WTC11 (cell line): ENCODE measurements around the gene FAM8A1. TPM values are rescaled to one million over a fixed set of nuclear protein-coding genes. Genes with fewer than 3 reads are reported as not detected.

Source experiments
- ATAC-seq: fragments of 200-7000 bp; cut with Tn5 transposase; 2 replicates; pipeline ENCODE4 v1.10.0; 2021; ENCODE audit warnings: mild to moderate bottlenecking, moderate library complexity
- CTCF ChIA-PET: fragments of 300-600 bp; sonication (Branson Sonifier 250); formaldehyde crosslinking; loops from one replicate; lab custom pipeline; 2021; ENCODE audit warnings: antibody characterized with exemption; lab: Charles Lee
- POLR2A ChIA-PET: fragments of 350-600 bp; sonication (Branson Sonifier 250); formaldehyde crosslinking; loops from one replicate; lab custom pipeline; 2021; ENCODE audit warnings: antibody characterized with exemption; lab: Charles Lee
- DNase-seq: peaks from one replicate; pipeline ENCODE4 v3.0.0; 2021; ENCODE audit warnings: low spot score
- H3K27ac Mint-ChIP-seq: 2 replicates; pipeline ENCODE4 v1.8.0; 2021; ENCODE audit warnings: mixed read lengths
- H3K27me3 Mint-ChIP-seq: 2 replicates; pipeline ENCODE4 v1.8.0; 2021; ENCODE audit warnings: low read depth, mild to moderate bottlenecking, moderate library complexity, mixed read lengths
- H3K36me3 Mint-ChIP-seq: 2 replicates; pipeline ENCODE4 v1.8.0; 2021; ENCODE audit warnings: mixed read lengths
- H3K4me1 Mint-ChIP-seq: 2 replicates; pipeline ENCODE4 v1.8.0; 2022; ENCODE audit warnings: mixed read lengths
- H3K4me3 Mint-ChIP-seq: 2 replicates; pipeline ENCODE4 v1.8.0; 2021; ENCODE audit warnings: mild to moderate bottlenecking, moderate library complexity, mixed read lengths
- H3K9me3 Mint-ChIP-seq: 2 replicates; pipeline ENCODE4 v1.8.0; 2021; ENCODE audit warnings: mixed read lengths
- CBFB ChIP-seq: sonication (generic); formaldehyde crosslinking; IDR thresholded peaks from 2 replicates; pipeline ENCODE4 v1.8.1; 2022; ENCODE audit warnings: mild to moderate bottlenecking, low read depth, missing genetic modification reagents
- CTCF ChIP-seq: fragments of 200-600 bp; IDR thresholded peaks from 2 replicates; pipeline ENCODE4 v1.8.0; 2022; ENCODE audit warnings: antibody characterized with exemption
- FOXJ3 ChIP-seq: sonication (generic); formaldehyde crosslinking; IDR thresholded peaks from 2 replicates; pipeline ENCODE4 v1.9.0; 2021; ENCODE audit warnings: missing genetic modification reagents, mild to moderate bottlenecking, borderline replicate concordance
- FOXK1 ChIP-seq: sonication (generic); formaldehyde crosslinking; IDR thresholded peaks from 2 replicates; pipeline ENCODE4 v1.8.0; 2022; ENCODE audit warnings: mild to moderate bottlenecking, moderate library complexity, missing genetic modification reagents
- HMGA2 ChIP-seq: fragments of 250-450 bp; sonication (Bioruptor Pico); IDR thresholded peaks from 2 replicates; pipeline ENCODE4 v1.4.0; 2021; ENCODE audit warnings: mild to moderate bottlenecking, moderate library complexity
- JUN ChIP-seq: sonication (generic); formaldehyde crosslinking; IDR thresholded peaks from 2 replicates; pipeline ENCODE4 v1.8.0; 2023; ENCODE audit warnings: mild to moderate bottlenecking, missing genetic modification reagents
- OVOL2 ChIP-seq: fragments of 250-450 bp; sonication (Bioruptor Pico); IDR thresholded peaks from 2 replicates; pipeline ENCODE4 v1.9.0; 2021; ENCODE audit warnings: mild to moderate bottlenecking, borderline replicate concordance
- PRRX2 ChIP-seq: fragments of 250-450 bp; sonication (Bioruptor Pico); IDR thresholded peaks from 2 replicates; pipeline ENCODE4 v1.8.0; 2021; ENCODE audit warnings: mild to moderate bottlenecking
- SMAD4 ChIP-seq: sonication (generic); formaldehyde crosslinking; IDR thresholded peaks from 2 replicates; pipeline ENCODE4 v1.8.0; 2022; ENCODE audit warnings: mild to moderate bottlenecking, missing genetic modification reagents
- SOX15 ChIP-seq: fragments of 250-450 bp; sonication (Bioruptor Pico); IDR thresholded peaks from 2 replicates; pipeline ENCODE4 v1.9.0; 2021; ENCODE audit warnings: mild to moderate bottlenecking
- TEAD1 ChIP-seq: sonication (generic); formaldehyde crosslinking; IDR thresholded peaks from 2 replicates; pipeline ENCODE4 v1.8.0; 2022; ENCODE audit warnings: mild to moderate bottlenecking, missing genetic modification reagents
- ZBTB43 ChIP-seq: sonication (generic); formaldehyde crosslinking; IDR thresholded peaks from 2 replicates; pipeline ENCODE4 v1.8.1; 2023; ENCODE audit warnings: mild to moderate bottlenecking, missing genetic modification reagents
- ZNF219 ChIP-seq: sonication (generic); formaldehyde crosslinking; IDR thresholded peaks from 2 replicates; pipeline ENCODE4 v1.8.0; 2023; ENCODE audit warnings: missing genetic modification reagents, mild to moderate bottlenecking, borderline replicate concordance
- ZNF263 ChIP-seq: sonication (generic); formaldehyde crosslinking; IDR thresholded peaks from 2 replicates; pipeline ENCODE4 v1.8.1; 2022; ENCODE audit warnings: low read depth, mild to moderate bottlenecking, moderate library complexity, missing genetic modification reagents
- ZNF425 ChIP-seq: fragments of 250-450 bp; sonication (Bioruptor Pico); conservative IDR thresholded peaks from 2 replicates; pipeline ENCODE4 v1.9.0; 2021; ENCODE audit warnings: mild to moderate bottlenecking
- total RNA-seq: library from RNA; stranded (reverse); gene quantifications from 3 replicates; pipeline ENCODE4 v1.2.3, GENCODE V29; 2021

FAM8A1 gene
- total RNA-seq, 1 experiment from 2014 or later, result 10.3 TPM

- no peak for TF ChIP-seq ZNF263 (CRISPR knock-in tag)
- no peak for TF ChIP-seq FOXJ3 (CRISPR knock-in tag)
Observed at GRCh38 chr6:17562636-17563035, 37.5 kb upstream of the FAM8A1 start (continued).

- TF ChIP-seq ZBTB43 (CRISPR knock-in tag) (no peak), FOXK1 (CRISPR knock-in tag) (no peak), FOXJ3 (CRISPR knock-in tag) (no peak), OVOL2 (CRISPR knock-in tag) (no peak), CTCF (no peak), JUN (CRISPR knock-in tag) (no peak)
- peaks cover 68% of the 10 kb centered on the region for H3K9me3 Mint-ChIP-seq
- no peaks in the 10 kb centered on the region for H3K27me3 Mint-ChIP-seq
- peaks cover 64% of the 10 kb centered on the region for H3K36me3 Mint-ChIP-seq
- POLR2A ChIA-PET, result no interaction called here
- no peak overlapping the region for H3K27ac Mint-ChIP-seq
- H3K4me1 Mint-ChIP-seq, result no peaks in the 10 kb centered on the region
- DNase-seq (no peak), ATAC-seq (no peak)
- H3K4me3 Mint-ChIP-seq, result no peak overlapping the region
- CTCF ChIA-PET, result no interaction called here
Observed at GRCh38 chr6:17565399-17565798, 34.7 kb upstream of the FAM8A1 start.

GRCh38 chr6:17574866-17575560, 25.1 kb upstream of the FAM8A1 start:
- Mint-ChIP-seq H3K27ac (no peak overlapping the region), H3K36me3 (peaks cover 20% of the 10 kb centered on the region), H3K27me3 (peaks cover 7% of the 10 kb centered on the region), H3K4me1 (no peaks in the 10 kb centered on the region), H3K4me3 (no peak overlapping the region), H3K9me3 (peaks cover 49% of the 10 kb centered on the region)
- ChIA-PET CTCF (interaction anchor here (1.3 kb wide), 1 partner anchor 9 kb away, joined by 6 read pairs; no protein-coding TSS in a partner anchor), POLR2A (interaction anchor here (0.6 kb wide), 2 partner anchors 101 to 485 kb away, joined by 3 read pairs; no protein-coding TSS in a partner anchor)
- ATAC-seq, result no peak
- DNase-seq, result no peak
- no peak for TF ChIP-seq CBFB (CRISPR knock-in tag)
- no peak for TF ChIP-seq ZNF425

GRCh38 chr6:17577059-17577458, 23.0 kb upstream of the FAM8A1 start:
- H3K4me1 Mint-ChIP-seq, result no peaks in the 10 kb centered on the region
- ATAC-seq (no peak), DNase-seq (no peak)
- no peak overlapping the region for H3K27ac Mint-ChIP-seq
- H3K9me3 Mint-ChIP-seq, result peaks cover 50% of the 10 kb centered on the region
- TF ChIP-seq PRRX2 (CRISPR knock-in tag), result no peak
- TF ChIP-seq SOX15 (CRISPR knock-in tag), result no peak
- no peak for TF ChIP-seq SMAD4
- TF ChIP-seq ZNF219 (CRISPR knock-in tag), result no peak
- TF ChIP-seq TEAD1 (CRISPR knock-in tag), result no peak
- TF ChIP-seq HMGA2, result no peak
- H3K4me3 Mint-ChIP-seq, result no peak overlapping the region
- CTCF ChIA-PET, result no interaction called here
- peaks cover 17% of the 10 kb centered on the region for H3K27me3 Mint-ChIP-seq
- peaks cover 18% of the 10 kb centered on the region for H3K36me3 Mint-ChIP-seq
- POLR2A ChIA-PET, result no interaction called here
